Lower lobe of right lung (tissue), 2 donors: ENCODE results near the gene MGAT4C. TPM values are rescaled to one million over a fixed set of nuclear protein-coding genes. Genes with fewer than 3 reads are reported as not detected.

Experiments
- ATAC-seq, 2 donors: fragments of 200-7000 bp; cut with Tn5 transposase; one replicate each; pipeline ENCODE4 v1.9.1; 2020 to 2022; ENCODE audit warnings: mild to moderate bottlenecking in 2 of 2, moderate library complexity in 2 of 2
- DNase-seq: peaks from one replicate; pipeline ENCODE4 v3.0.0-alpha.2; 2020
- H3K27ac ChIP-seq: fragments of 200-600 bp; one replicate; pipeline ENCODE4 v1.8.0; 2022
- H3K27me3 ChIP-seq: fragments of 200-600 bp; one replicate; pipeline ENCODE4 v1.8.0; 2022; ENCODE audit warnings: low read depth
- H3K36me3 ChIP-seq: fragments of 200-600 bp; one replicate; pipeline ENCODE4 v1.8.0; 2022; ENCODE audit warnings: mild to moderate bottlenecking
- H3K4me1 ChIP-seq: fragments of 200-600 bp; one replicate; pipeline ENCODE4 v1.8.0; 2022
- H3K4me3 ChIP-seq: fragments of 200-600 bp; one replicate; pipeline ENCODE4 v1.8.0; 2022; ENCODE audit warnings: mild to moderate bottlenecking
- H3K9me3 ChIP-seq: fragments of 200-600 bp; one replicate; pipeline ENCODE4 v1.8.0; 2022
- intact Hi-C: fragments of 100-400 bp; cut with DNase I; formaldehyde crosslinking; loops from one replicate; pipeline ENCODE4 v1.11.0; 2022
- total RNA-seq: library from RNA; stranded (reverse); fragmentation: NEBNext Ultra II Directional; extraction: Animal tissue kit (Norgen Biotek cat#: 25700); gene quantifications from one replicate; pipeline ENCODE4 v1.2.1, GENCODE V29; 2021
- TF ChIP-seq, protein P1 (sequence below): fragments of 200-600 bp; IDR thresholded peaks from one replicate; pipeline ENCODE4 v1.8.0; 2022; ENCODE audit warnings: antibody characterized with exemption, mild to moderate bottlenecking
- donor health status: DM: no; HTN: yes; CAD: no; lungs with severe emphysema.

MGAT4C gene
- total RNA-seq, 1 donor from 2014 or later, result 0.21 TPM

DNA sequence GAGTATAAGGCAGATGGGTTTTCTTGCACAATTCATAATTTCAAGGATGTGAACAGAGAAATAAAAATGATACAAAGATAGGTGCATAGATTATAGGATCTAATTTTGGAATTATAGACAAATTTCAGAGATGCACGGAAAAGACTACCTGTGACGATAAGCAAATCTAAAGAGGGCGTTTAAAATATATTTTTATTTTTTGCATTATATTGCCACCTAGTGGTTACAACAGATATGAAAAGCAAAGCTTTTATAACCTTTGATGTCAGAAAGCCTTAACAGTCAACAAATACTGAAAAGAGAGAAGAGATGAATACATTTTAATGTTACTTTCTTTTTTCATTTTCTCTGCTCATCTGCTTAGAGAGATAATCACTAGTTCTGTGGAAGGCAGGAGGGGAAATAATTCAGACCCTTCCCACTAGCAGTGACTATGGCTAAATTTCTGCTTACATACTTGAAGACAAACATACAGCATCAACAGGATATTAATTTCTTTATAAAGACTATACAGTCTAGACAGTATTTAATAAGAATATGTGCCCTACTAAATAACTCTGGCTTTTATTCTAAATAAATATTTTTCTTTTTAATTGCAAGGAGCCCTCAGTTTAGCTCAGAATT is 335.8 kb downstream of the MGAT4C start:
- Histone ChIP-seq H3K27me3 (no peaks in the 10 kb centered on the region), H3K4me3 (no peak overlapping the region), H3K4me1 (no peaks in the 10 kb centered on the region), H3K27ac (no peak overlapping the region), H3K9me3 (no peaks in the 10 kb centered on the region), H3K36me3 (no peaks in the 10 kb centered on the region)
- TF ChIP-seq, protein P1, sequence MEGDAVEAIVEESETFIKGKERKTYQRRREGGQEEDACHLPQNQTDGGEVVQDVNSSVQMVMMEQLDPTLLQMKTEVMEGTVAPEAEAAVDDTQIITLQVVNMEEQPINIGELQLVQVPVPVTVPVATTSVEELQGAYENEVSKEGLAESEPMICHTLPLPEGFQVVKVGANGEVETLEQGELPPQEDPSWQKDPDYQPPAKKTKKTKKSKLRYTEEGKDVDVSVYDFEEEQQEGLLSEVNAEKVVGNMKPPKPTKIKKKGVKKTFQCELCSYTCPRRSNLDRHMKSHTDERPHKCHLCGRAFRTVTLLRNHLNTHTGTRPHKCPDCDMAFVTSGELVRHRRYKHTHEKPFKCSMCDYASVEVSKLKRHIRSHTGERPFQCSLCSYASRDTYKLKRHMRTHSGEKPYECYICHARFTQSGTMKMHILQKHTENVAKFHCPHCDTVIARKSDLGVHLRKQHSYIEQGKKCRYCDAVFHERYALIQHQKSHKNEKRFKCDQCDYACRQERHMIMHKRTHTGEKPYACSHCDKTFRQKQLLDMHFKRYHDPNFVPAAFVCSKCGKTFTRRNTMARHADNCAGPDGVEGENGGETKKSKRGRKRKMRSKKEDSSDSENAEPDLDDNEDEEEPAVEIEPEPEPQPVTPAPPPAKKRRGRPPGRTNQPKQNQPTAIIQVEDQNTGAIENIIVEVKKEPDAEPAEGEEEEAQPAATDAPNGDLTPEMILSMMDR, result peak; percentile 66
- no peak for DNase-seq
- intact Hi-C loops, result loop anchor here (10.0 kb wide), 1 partner anchor 1934 kb away; no protein-coding TSS in a partner anchor
- no peak for ATAC-seq
